Urinary bladder (tissue), 4 donors: Measurements from ENCODE around the gene SLC41A3. TPM values are rescaled to one million over a fixed set of nuclear protein-coding genes. Genes with fewer than 3 reads are reported as not detected.
A peak's percentile ranks its signal among the peaks of the same experiment; 100 is the strongest.
"Not testable (repeated sequence)": the region's sequence is repeated elsewhere in the genome, so short reads cannot be mapped to it uniquely, and the experiment has no call there.

Source experiments
- DNase-seq: peaks from one replicate; pipeline ENCODE4 v3.0.0-alpha.2; 2015; ENCODE audit errors: extremely low spot score
- H3K27ac ChIP-seq: one replicate; pipeline ENCODE4 v1.5.1; 2013; ENCODE audit warnings: low read depth, mild to moderate bottlenecking, moderate library complexity
- H3K36me3 ChIP-seq: one replicate; pipeline ENCODE4 v1.6.1; 2013; ENCODE audit warnings: mild to moderate bottlenecking, moderate library complexity; ENCODE audit not compliant: insufficient read depth
- H3K4me1 ChIP-seq: one replicate; pipeline ENCODE4 v1.6.1; 2013; ENCODE audit warnings: mild to moderate bottlenecking, moderate library complexity; ENCODE audit not compliant: insufficient read depth
- H3K4me3 ChIP-seq: one replicate; pipeline ENCODE4 v1.5.1; 2013; ENCODE audit warnings: low read depth, low read length
- WGBS: extraction: QIAGEN DNeasy Blood & Tissue Kit; methylation state at CpG from one replicate; pipeline ENCODE4 v1.1.7; 2013; 5-methylcytosine and 5-hydroxymethylcytosine counted together
- polyA plus RNA-seq: library from polyadenylated mRNA; stranded (reverse); fragments of 200-250 nt; gene quantifications from one replicate; pipeline ENCODE4 v1.2.3, GENCODE V29; 2013
- total RNA-seq: library from RNA; depleted of rRNA; stranded (reverse); fragments of >200 nt; gene quantifications from one replicate; pipeline ENCODE4 v1.2.3, GENCODE V29; 2014
- donor health status: healthy with polysubstance abuse.
- donor health status: healthy.

The SLC41A3 gene
- total and polyA plus RNA-seq, 2 donors, result 36.3 to 57.1 TPM

DNA sequence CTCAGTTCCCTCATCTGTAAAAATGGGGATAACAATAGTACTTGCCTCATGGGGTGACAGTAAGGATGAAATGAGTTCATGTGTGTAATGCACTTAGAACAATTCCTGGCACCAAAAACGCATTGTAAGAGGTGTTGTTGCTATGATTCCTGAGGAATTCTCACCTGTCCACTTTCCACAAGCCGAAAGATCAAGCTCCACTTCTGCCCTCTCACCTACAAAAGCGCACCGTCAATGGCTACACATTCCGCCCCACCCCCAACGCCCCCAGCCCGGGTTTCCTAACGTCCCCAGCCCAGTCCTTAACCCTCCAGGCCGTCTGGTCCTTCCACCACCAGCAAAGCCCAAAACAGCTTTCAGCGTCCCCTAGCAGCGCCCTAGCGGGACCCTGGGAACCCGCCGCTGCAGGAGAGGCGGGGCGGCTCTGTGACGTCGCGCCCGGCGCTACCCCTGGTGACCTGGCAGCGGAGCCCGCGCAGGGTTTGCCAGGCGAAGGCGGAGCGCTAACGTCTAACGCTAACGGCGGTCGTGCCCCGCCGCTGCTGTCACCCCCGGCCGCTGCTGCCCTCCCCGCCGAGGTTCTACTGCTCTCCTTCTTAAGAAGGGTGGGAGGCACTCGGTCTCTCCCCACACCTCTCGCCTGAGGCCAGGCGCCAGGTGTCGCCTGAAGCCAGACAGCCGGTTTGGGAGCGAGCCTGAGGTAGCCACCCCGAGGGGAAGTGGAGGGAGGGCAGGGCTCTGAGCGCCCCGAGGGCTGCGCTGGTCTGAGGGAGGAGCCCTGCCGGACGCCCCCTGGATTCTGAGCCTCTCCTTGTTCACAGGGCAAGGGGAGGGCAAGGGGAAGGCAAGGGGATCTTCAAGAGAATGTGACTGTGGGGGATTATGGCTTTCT lies 115.0 kb downstream of the SLC41A3 start, which contains the start of gene ROPN1B:
Gene ROPN1B (plus strand): TSS at position 478 of the 892 bp plus-strand sequence. CDS start 2,877 bp downstream, outside the sequence.
- not testable (repeated sequence) for H3K4me3 ChIP-seq, H3K4me1 ChIP-seq, DNase-seq, H3K27ac ChIP-seq, H3K36me3 ChIP-seq
- 12% methylated on average over 4 of the region's 50 CpGs for WGBS

GRCh38 chr3:125968121-125968520 lies 115.8 kb downstream of the SLC41A3 start:
- DNase-seq, H3K4me1 ChIP-seq, H3K4me3 ChIP-seq, H3K36me3 ChIP-seq, H3K27ac ChIP-seq: not testable (repeated sequence)
- 87% methylated on average over 2 of the region's 2 CpGs for WGBS

- no peak overlapping the region for H3K4me3 ChIP-seq
- no peak overlapping the region for H3K27ac ChIP-seq
- no peaks in the 10 kb centered on the region for H3K4me1 ChIP-seq
- no peak for DNase-seq
- no peaks in the 10 kb centered on the region for H3K36me3 ChIP-seq
Measured at GRCh38 chr3:125967156-125967555, 116.8 kb downstream of the SLC41A3 start.

- no peaks in the 10 kb centered on the region for H3K4me1 ChIP-seq
- H3K27ac ChIP-seq, result no peak overlapping the region
- H3K4me3 ChIP-seq, result no peak overlapping the region
- WGBS, result 92% methylated on average over 3 of the region's 3 CpGs
- no peaks in the 10 kb centered on the region for H3K36me3 ChIP-seq
- DNase-seq, result no peak
Measured at GRCh38 chr3:125965505-125965904, 118.4 kb downstream of the SLC41A3 start.

- WGBS, result 62% methylated on average over 1 of the region's 1 CpG
- H3K4me3 ChIP-seq, H3K27ac ChIP-seq, DNase-seq, H3K36me3 ChIP-seq, H3K4me1 ChIP-seq: not testable (repeated sequence)
Measured at GRCh38 chr3:125963834-125964233, 120.1 kb downstream of the SLC41A3 start.

GRCh38 chr3:125961289-125961589 lies 122.7 kb downstream of the SLC41A3 start:
- no peak overlapping the region for H3K27ac ChIP-seq
- no peaks in the 10 kb centered on the region for H3K4me1 ChIP-seq
- H3K36me3 ChIP-seq, result no peaks in the 10 kb centered on the region
- H3K4me3 ChIP-seq, result no peak overlapping the region
- no peak for DNase-seq
- WGBS, result 69% methylated on average over 6 of the region's 6 CpGs

DNA sequence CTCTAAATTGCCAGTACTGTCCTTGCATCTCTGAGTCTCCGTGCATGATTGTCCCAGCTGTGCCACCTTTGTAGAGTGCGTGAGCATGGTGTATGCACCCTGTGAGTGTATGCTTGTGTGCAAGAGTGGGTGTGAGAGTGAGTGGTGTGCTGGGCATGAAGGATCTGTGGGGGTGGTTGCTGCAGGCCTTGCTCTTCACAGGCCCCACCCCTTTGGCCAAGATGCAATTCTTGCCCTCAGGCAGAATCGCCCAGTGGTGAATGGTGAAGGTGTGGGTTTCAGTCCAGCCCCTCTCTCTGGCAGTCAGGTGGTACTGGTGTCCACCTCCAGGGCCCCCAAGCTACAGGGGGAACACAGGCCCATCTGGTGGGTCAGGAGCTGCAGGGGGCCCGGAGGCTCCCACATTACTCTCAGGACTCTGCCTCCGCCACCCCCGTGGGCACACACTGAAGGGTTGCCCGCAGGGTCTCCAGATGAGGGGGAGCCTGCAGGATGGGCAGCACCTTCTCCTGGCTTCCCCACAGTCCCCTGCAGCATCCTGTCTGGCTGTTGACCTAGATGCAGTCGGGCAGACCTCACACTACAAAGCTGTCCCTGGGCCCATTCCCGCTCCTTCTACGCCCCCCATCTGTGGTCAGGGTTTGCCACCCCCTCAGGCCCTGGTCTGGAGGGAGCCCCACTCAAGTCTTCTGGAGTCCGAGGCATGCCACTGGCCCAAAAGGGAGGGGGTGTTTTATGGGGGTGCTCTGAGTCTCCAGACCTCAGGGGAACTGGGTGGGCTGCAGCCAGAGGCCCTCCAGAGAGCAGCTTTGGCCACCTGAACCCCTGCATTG lies 123.3 kb downstream of the SLC41A3 start:
- DNase-seq, result no peak
- 85% methylated on average over 11 of the region's 11 CpGs for WGBS
- Histone ChIP-seq H3K36me3 (no peaks in the 10 kb centered on the region), H3K4me3 (no peak overlapping the region), H3K27ac (no peak overlapping the region), H3K4me1 (no peaks in the 10 kb centered on the region)

- DNase-seq, result no peak
- H3K36me3 ChIP-seq, result no peaks in the 10 kb centered on the region
- H3K4me3 ChIP-seq, result no peak overlapping the region
- H3K4me1 ChIP-seq, result no peaks in the 10 kb centered on the region
- 94% methylated on average over 14 of the region's 14 CpGs for WGBS
- H3K27ac ChIP-seq, result no peak overlapping the region
Measured at GRCh38 chr3:125960066-125960424, 123.9 kb downstream of the SLC41A3 start.

DNA sequence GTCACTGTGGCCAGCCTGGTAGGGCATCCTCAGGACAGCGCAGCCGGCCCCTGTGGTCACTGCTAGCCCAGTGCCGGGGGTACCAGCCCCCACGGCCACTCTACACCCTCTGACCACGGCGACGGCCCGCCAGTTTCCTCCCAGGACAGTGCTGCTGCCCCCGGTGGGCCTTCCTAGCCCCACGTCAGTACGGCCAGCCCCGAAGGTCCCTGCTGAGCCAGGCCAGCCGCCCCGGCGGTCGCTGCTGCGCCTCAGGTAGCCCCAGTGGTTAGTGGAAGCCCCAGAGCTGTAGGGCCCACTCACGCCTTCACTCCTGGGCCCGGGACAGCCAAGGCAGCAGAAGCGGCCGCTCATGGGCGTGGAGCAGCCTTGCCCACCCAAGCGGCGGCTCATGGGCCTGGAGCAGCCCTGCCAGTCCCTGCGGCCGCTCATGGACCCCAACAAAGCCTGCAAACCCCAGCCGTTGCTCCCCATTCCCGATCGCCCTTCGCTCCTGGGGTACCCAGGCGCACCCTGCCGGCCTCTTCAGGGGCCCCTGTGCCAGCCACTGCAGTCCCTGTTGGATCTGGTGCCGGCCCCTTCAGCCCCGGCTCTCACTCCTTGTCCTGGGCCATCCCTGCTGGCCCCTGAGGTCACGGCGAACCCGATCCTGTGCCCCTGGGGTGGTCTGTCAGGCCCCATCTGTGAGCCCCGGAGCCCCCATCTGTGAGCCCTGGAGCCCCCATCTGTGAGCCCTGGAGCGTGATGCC lies 124.4 kb downstream of the SLC41A3 start:
- no peak overlapping the region for H3K27ac ChIP-seq
- WGBS, result 95% methylated on average over 39 of the region's 39 CpGs
- H3K36me3 ChIP-seq, result no peaks in the 10 kb centered on the region
- no peaks in the 10 kb centered on the region for H3K4me1 ChIP-seq
- no peak for DNase-seq
- no peak overlapping the region for H3K4me3 ChIP-seq

DNA sequence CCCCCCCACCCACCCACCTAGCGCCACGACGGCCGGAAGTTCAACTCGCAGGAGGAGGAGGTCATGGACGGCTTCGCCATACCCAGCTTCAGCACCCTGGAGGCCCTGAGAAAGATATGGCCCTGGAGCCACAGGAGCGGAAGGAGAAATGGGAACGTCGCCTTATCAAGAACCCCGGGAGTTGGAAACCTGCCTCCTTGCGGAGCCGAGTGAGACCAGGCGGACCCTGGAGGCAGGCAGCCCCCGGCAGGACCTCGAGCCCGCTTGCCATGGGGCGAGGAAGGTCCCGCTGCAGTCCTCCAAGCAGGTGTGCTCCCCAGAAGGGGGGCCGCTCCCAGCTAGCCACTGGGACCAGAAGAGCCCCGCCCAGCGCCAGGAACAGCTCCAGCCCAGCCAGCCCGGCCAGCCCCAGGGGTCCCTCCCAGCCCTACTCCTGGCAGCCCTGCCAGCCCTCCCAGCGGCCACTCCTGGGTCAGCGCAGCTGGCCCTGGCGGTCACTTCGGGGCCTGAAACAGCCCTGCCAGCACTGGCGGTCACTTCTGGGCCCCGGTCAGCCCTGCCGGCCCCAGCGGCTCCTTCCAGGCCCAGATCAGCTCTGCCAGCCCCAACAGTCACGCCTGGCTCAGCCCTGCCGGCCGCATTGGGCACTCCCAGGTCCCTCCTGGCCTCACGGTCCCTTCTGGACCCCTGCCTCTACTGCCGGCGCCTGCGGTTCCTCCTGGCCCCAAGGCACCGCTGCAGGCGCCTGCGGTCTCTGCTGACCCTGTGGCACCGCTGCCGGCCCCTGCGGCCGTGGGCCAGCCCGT lies 125.2 kb downstream of the SLC41A3 start:
- H3K36me3 ChIP-seq, result no peaks in the 10 kb centered on the region
- 75% methylated on average over 46 of the region's 46 CpGs for WGBS
- no peaks in the 10 kb centered on the region for H3K4me1 ChIP-seq
- peak overlapping the region; percentile 22 for H3K4me3 ChIP-seq
- H3K27ac ChIP-seq, result no peak overlapping the region
- no peak for DNase-seq

DNA sequence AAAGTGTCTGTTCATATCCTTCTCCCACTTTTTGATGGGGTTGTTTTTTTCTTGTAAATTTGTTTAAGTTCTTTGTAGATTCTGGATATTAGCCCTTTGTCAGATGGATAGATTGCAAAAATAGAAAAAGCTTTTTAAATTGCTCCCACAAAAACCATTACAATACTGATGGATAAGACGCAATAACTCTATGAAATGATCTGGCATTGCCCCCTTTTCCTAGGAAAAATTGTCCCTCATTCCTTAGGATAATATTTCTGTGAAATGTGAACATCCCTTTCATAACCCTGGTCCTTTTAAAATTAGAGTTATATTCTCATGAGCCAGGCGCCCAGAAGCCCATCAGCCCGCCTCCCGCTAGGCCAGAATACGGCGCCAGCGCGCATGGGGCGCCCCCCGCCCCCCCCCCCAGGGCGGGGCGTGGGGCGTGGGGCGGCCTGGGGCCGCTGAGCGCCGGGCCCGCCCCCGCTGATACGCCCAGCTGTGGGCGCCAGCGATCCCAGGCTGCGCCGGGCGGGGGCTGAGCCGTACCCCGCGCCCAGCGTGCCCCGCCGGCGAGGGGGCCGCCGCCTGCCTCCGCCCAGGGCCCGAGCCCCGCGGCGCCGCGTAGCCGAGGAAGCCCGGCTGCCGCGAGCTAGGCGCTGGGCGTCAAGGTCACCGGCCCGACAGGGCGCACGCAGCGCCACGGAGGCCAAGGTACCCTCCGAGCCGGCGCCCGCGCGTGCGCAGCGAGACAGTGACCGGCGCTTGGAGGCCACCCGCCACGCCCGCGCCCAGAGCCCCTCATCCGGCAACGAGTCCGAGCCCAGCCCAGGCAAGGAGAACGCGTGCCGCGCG lies 126.0 kb downstream of the SLC41A3 start:
- Histone ChIP-seq H3K4me3 (peak overlapping the region; percentile 22), H3K36me3 (no peaks in the 10 kb centered on the region), H3K4me1 (no peaks in the 10 kb centered on the region), H3K27ac (no peak overlapping the region)
- WGBS, result 5% methylated on average over 75 of the region's 75 CpGs
- no peak for DNase-seq

- H3K4me1 ChIP-seq, H3K27ac ChIP-seq, H3K36me3 ChIP-seq, H3K4me3 ChIP-seq, DNase-seq: not testable (repeated sequence)
- 91% methylated on average over 4 of the region's 4 CpGs for WGBS
Measured at GRCh38 chr3:125957020-125957419, 126.9 kb downstream of the SLC41A3 start.
